Tibial nerve (tissue), 4 donors: ENCODE data around the gene RFX1.

Experiments used
- CTCF ChIP-seq, 5 experiments: fragments of 200-600 bp in 3 of 5; fragments of 450-650 bp in 2 of 5; sonication (generic) in 3 of 5; IDR thresholded peaks; one replicate each; pipeline ENCODE4 v1.5.1; 2016 to 2019; ENCODE audit warnings: antibody characterized with exemption in 5 of 5, mild to moderate bottlenecking in 3 of 5, moderate library complexity in 2 of 5
- EP300 ChIP-seq, 2 donors: sonication (generic); formaldehyde crosslinking; IDR thresholded peaks; one replicate each; pipeline ENCODE4 v1.6.1; 2017; ENCODE audit warnings: antibody characterized with exemption in 2 of 2, mild to moderate bottlenecking in 1 of 2
- POLR2A ChIP-seq, 2 donors: fragments of 450-650 bp; IDR thresholded peaks; one replicate each; pipeline ENCODE4 v1.6.1; 2017; ENCODE audit warnings: antibody characterized with exemption in 2 of 2, mild to moderate bottlenecking in 2 of 2, moderate library complexity in 2 of 2

- TF ChIP-seq CTCF (IDR thresholded peaks at IDR 0.05) (no peak), POLR2A (IDR thresholded peaks at IDR 0.05) (no peak), EP300 (IDR thresholded peaks at IDR 0.05) (no peak)
Observed at GRCh38 chr19:13930402-13930801, 75.7 kb downstream of the RFX1 start.
